HepG2 (cell line): ENCODE measurements around the gene BRSK2. TPM values are rescaled to one million over a fixed set of nuclear protein-coding genes. Genes with fewer than 3 reads are reported as not detected.

Source experiments
- ATAC-seq: fragments of 200-7000 bp; cut with Tn5 transposase; 3 replicates; pipeline ENCODE4 v1.9.1; 2020; ENCODE audit warnings: mild to moderate bottlenecking, moderate library complexity
- BruUV-seq: library from RNA; stranded (reverse); fragments of 400-500 nt; replicated peaks from 2 replicates; lab custom pipeline; 2021; lab: Mats Ljungman, UMichigan
- CTCF ChIA-PET: fragments of 300-600 bp; formaldehyde crosslinking; extraction: SDS; loops from one replicate; lab custom pipeline; 2021; ENCODE audit warnings: low total read pairs, inconsistent platforms, low intra/inter-chr PET ratio; lab: Yijun Ruan, JAX
- POLR2A ChIA-PET: fragments of 350-600 bp; sonication (Branson Sonifier 250); formaldehyde crosslinking; loops from one replicate; lab custom pipeline; 2020; ENCODE audit warnings: antibody characterized with exemption, inconsistent platforms; lab: Yijun Ruan, JAX
- DNase-seq: peaks from one replicate; pipeline ENCODE4 v3.0.0-alpha.2; 2015; ENCODE audit warnings: low spot score
- FAIRE-seq: peaks from 3 replicates; lab custom pipeline; 2011; peaks lifted over from hg19 to GRCh38; lab: Jason Lieb, UNC
- H2AFZ ChIP-seq: one replicate; pipeline ENCODE4 v1.6.1; 2011; ENCODE audit warnings: low read length, inconsistent platforms
- H3K27ac ChIP-seq: fragments of 300-600 bp; 3 replicates; pipeline ENCODE4 v1.8.0; 2011; ENCODE audit warnings: mixed run types, mild to moderate bottlenecking, mixed read lengths, low read length, inconsistent platforms; ENCODE audit not compliant: insufficient read depth; ENCODE audit errors: extremely low read length
- H3K27me3 ChIP-seq, 2 experiments: fragments of 200-600 bp in 1 of 2; 2 replicates in 1 of 2; 3 replicates in 1 of 2; pipeline versions ENCODE4 v1.6.0 to v1.8.0; 2011; ENCODE audit warnings: low read length in 2 of 2, mild to moderate bottlenecking in 2 of 2, moderate library complexity in 2 of 2, inconsistent platforms in 1 of 2; ENCODE audit not compliant: insufficient read depth in 2 of 2, control insufficient read depth in 1 of 2
- H3K36me3 ChIP-seq, 2 experiments: fragments of 200-600 bp in 1 of 2; replicated peaks in 1 of 2; 2 replicates in 1 of 2; 3 replicates in 1 of 2; pipeline versions ENCODE4 v1.5.1 to v1.8.0; 2011; ENCODE audit warnings: low read length in 2 of 2, inconsistent platforms in 1 of 2; ENCODE audit not compliant: insufficient read depth in 2 of 2, control insufficient read depth in 1 of 2
- H3K4me1 ChIP-seq: 2 replicates; pipeline ENCODE4 v1.5.1; 2012; ENCODE audit warnings: low read length, inconsistent platforms; ENCODE audit not compliant: insufficient read depth
- H3K4me2 ChIP-seq: 2 replicates; pipeline ENCODE4 v1.6.0; 2011; ENCODE audit warnings: low read depth, low read length, inconsistent platforms
- H3K4me3 ChIP-seq, 3 experiments: fragments of 200-600 bp in 1 of 3; sonication (generic), shearing (Covaris generic) in 1 of 3; replicated peaks in 1 of 3; 2 replicates each; pipeline ENCODE4 v1.5.1; 2011 to 2016; ENCODE audit warnings: low read length in 3 of 3, inconsistent platforms in 2 of 3, low read depth in 2 of 3, mild to moderate bottlenecking in 2 of 3, control low read depth in 1 of 3, mixed read lengths in 1 of 3; ENCODE audit not compliant: insufficient read depth in 1 of 3
- H3K79me2 ChIP-seq: one replicate; pipeline ENCODE4 v1.6.1; 2011; ENCODE audit warnings: low read length, inconsistent platforms; ENCODE audit not compliant: insufficient read depth
- H3K9ac ChIP-seq: 2 replicates; pipeline ENCODE4 v1.6.0; 2011; ENCODE audit warnings: mild to moderate bottlenecking, low read depth, low read length, inconsistent platforms; ENCODE audit not compliant: insufficient read depth
- H3K9me3 ChIP-seq: 2 replicates; pipeline ENCODE4 v1.5.1; 2012; ENCODE audit warnings: mild to moderate bottlenecking, low read length
- H4K20me1 ChIP-seq: 2 replicates; pipeline ENCODE4 v1.6.0; 2011; ENCODE audit warnings: inconsistent platforms, mild to moderate bottlenecking, low read length, moderate library complexity; ENCODE audit not compliant: insufficient read depth
- AFF4 ChIP-seq: sonication (generic); formaldehyde crosslinking; IDR thresholded peaks from 2 replicates; pipeline ENCODE4 v1.4.0; 2020; ENCODE audit warnings: missing genetic modification reagents
- CEBPB ChIP-seq: IDR thresholded peaks from 2 replicates; pipeline ENCODE4 v1.6.1; 2011; ENCODE audit warnings: low read depth, low read length, improper control_type of control experiment, borderline replicate concordance
- MNT ChIP-seq: fragments of 450-650 bp; IDR thresholded peaks from 2 replicates; pipeline ENCODE4 v1.6.1; 2016
- PCBP2 ChIP-seq: fragments of 200-400 bp; formaldehyde crosslinking; optimal IDR thresholded peaks from 2 replicates; pipeline ENCODE3; 2018; ENCODE audit warnings: low read length, low read depth; ENCODE audit not compliant: poor library complexity, severe bottlenecking
- REPIN1 ChIP-seq: sonication (generic); formaldehyde crosslinking; IDR thresholded peaks from 2 replicates; pipeline ENCODE4 v1.8.0; 2022; ENCODE audit warnings: missing genetic modification reagents, low read depth, mild to moderate bottlenecking, borderline replicate concordance
- SUZ12 ChIP-seq: fragments of 150-350 bp; IDR thresholded peaks from 2 replicates; pipeline ENCODE4 v1.6.1; 2014; ENCODE audit warnings: low read depth, low read length
- ZNF264 ChIP-seq: sonication (generic); formaldehyde crosslinking; IDR thresholded peaks from 2 replicates; pipeline ENCODE4 v1.4.0; 2020; ENCODE audit warnings: missing genetic modification reagents
- WGBS: methylation state at CpG from one replicate; pipeline ENCODE4 v1.1.6; 2017; ENCODE audit warnings: low lambda C conversion rate; 5-methylcytosine and 5-hydroxymethylcytosine counted together
- in situ Hi-C: cut with HindIII; loops from 2 replicates; pipeline ENCODE4 v1.10.0; 2017; ENCODE audit warnings: low pct_unique_long_range_greater_than_20kb; ENCODE audit not compliant: extremely low pct_ligation_motif_present
- intact Hi-C: fragments of 100-400 bp; cut with micrococcal nuclease; formaldehyde crosslinking; loops from one replicate; pipeline ENCODE4 v1.10.0; 2022; ENCODE audit not compliant: unreplicated experiment
- polyA plus RNA-seq, 8 experiments: library from polyadenylated mRNA; depleted of rRNA in 3 of 8; stranded (reverse) in 7 of 8; unstranded in 1 of 8; fragments of >200 nt; fragmentation: Illumina TruSeq in 4 of 8; extraction: Trizol in 4 of 8; gene quantifications; 2 replicates each; pipeline versions ENCODE4 v1.2.1 to v1.2.3, GENCODE V29; 2011 to 2016; ENCODE audit warnings: low read depth in 4 of 8, missing spikeins in 1 of 8, mixed read lengths in 1 of 8; ENCODE audit not compliant: insufficient read depth in 1 of 8
- total RNA-seq, 5 experiments: library from RNA; depleted of rRNA; stranded (reverse); fragments of >200 nt; fragmentation: Illumina TruSeq; extraction: Trizol; gene quantifications; 2 replicates each; pipeline ENCODE4 v1.2.3, GENCODE V29; 2016; ENCODE audit warnings: low read depth in 1 of 5

BRSK2 gene
- total and polyA plus RNA-seq, 2 of the 13 experiments (the other 11 are each of a cell fraction or from before 2014, with no cell fraction given): 0.74 to 1.1 TPM

DNA sequence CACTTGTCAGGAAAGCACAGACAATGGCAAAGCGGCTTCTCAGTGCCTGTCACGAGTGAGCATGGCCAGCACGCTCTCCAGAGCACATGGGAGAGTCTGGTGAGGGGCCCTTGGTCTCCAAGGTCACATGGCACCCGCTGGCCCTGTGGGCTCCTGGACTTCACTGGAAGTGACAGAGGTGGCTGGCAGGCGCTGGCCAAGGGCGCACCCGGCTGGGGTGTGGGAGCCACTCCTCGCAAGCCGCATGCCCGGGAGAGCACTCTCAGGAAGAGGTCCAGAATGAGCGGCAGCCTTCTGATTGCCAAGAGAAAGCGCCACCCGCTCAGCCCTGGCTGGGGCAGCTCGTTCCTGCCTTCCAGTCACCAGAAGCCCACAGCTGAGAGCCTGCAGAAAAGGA, 114.0 kb downstream of the BRSK2 start:
- H3K9ac ChIP-seq: no peak overlapping the region
- H2AFZ ChIP-seq: no peak overlapping the region
- H3K4me3 ChIP-seq: no peak overlapping the region
- H3K79me2 ChIP-seq: no peaks in the 10 kb centered on the region
- 93% methylated on average over 5 of the region's 14 CpGs for WGBS
- no peak overlapping the region for H3K4me2 ChIP-seq
- peaks cover 11% of the 10 kb centered on the region; the same call in 1 of the 2 replicates for H4K20me1 ChIP-seq
- H3K27ac ChIP-seq: no peak overlapping the region
- ATAC-seq (no peak), DNase-seq (no peak), FAIRE-seq (no peak)
- TF ChIP-seq PCBP2 (no peak), MNT (peak; percentile 85)
- intact Hi-C loops (no loop called here), in situ Hi-C loops (no loop called here)
- no peaks in the 10 kb centered on the region for H3K4me1 ChIP-seq
- no peaks in the 10 kb centered on the region for H3K27me3 ChIP-seq
- ChIA-PET POLR2A (no interaction called here), CTCF (no interaction called here)
- no peaks in the 10 kb centered on the region; a peak in 1 of 5 replicates for H3K36me3 ChIP-seq
- H3K9me3 ChIP-seq: no peaks in the 10 kb centered on the region
- no TSS peak for BruUV-seq

GRCh38 chr11:1504138-1504537, 114.4 kb downstream of the BRSK2 start:
- H3K4me3 ChIP-seq: no peak overlapping the region
- H4K20me1 ChIP-seq: peaks cover 15% of the 10 kb centered on the region; the same call in 1 of the 2 replicates
- H3K79me2 ChIP-seq: no peaks in the 10 kb centered on the region
- BruUV-seq: no TSS peak
- no peak overlapping the region for H3K4me2 ChIP-seq
- DNase-seq (no peak), FAIRE-seq (no peak), ATAC-seq (no peak)
- H3K36me3 ChIP-seq: no peaks in the 10 kb centered on the region; a peak in 1 of 5 replicates
- no peak overlapping the region for H2AFZ ChIP-seq
- no peak overlapping the region for H3K9ac ChIP-seq
- 82% methylated on average over 3 of the region's 9 CpGs for WGBS
- H3K9me3 ChIP-seq: no peaks in the 10 kb centered on the region
- ChIA-PET POLR2A (no interaction called here), CTCF (no interaction called here)
- in situ Hi-C loops (no loop called here), intact Hi-C loops (no loop called here)
- no peaks in the 10 kb centered on the region for H3K27me3 ChIP-seq
- TF ChIP-seq ZNF264 (CRISPR knock-in tag) (no peak), CEBPB (peak; percentile 40; the same call in 1 of the 2 replicates), REPIN1 (CRISPR knock-in tag) (no peak), SUZ12 (no peak), AFF4 (no peak)
- no peaks in the 10 kb centered on the region for H3K4me1 ChIP-seq
- H3K27ac ChIP-seq: no peak overlapping the region
